ENCODE results near the gene GLDN.

Gene GLDN

DNA sequence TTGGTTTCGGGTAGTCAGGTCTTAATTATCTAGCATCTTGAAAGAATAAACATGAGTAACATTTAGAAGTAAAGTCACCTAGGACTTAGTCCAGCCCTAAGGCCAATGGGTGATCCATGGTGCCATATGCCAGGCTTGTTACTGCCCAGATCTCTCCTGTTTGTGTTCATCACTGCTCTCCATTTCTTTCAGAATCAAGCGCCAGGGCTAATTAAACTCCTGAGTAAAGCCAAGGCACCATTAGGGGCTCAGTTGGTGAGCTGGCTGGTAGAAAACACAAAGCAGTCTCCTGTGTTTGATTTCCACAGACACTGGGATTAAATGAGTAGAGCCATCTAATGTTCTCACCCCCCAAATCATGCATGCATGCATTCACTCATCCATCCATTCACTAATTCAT lies 14.4 kb upstream of the GLDN start:
- no peak for TF ChIP-seq TEAD4 (IDR thresholded peaks at IDR 0.05)
- no peak for TF ChIP-seq CREB1 (IDR thresholded peaks at IDR 0.05; ENCODE audit: low read depth)
- TF ChIP-seq RAD21 (IDR thresholded peaks at IDR 0.05; ENCODE audit: low read depth): no peak
- no peak for TF ChIP-seq TCF12 (IDR thresholded peaks at IDR 0.05; ENCODE audit: low read depth)
- no peak for TF ChIP-seq ZBTB7A (IDR thresholded peaks at IDR 0.05; ENCODE audit: low read depth)
- no peak for TF ChIP-seq CEBPB (IDR thresholded peaks at IDR 0.05)

DNA sequence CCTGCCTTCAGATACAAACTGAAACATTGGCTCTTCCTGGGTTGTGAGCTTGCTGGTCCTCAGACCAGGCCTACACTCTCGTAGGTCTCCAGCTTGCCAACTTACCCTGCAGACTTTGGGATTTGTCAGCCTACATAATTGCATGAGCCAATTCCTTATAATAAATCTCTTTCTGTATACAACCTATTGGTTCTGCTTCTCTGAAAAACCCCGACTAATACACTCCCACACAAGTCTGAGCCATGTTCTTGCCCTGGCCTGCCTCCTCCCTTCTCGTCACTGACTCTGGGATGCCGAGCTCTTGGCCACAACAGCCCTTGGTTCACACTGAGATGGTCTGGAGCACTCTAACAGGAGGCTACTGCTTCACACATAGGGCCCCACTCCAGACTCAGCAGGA lies 12.5 kb upstream of the GLDN start:
- TF ChIP-seq, protein P1, sequence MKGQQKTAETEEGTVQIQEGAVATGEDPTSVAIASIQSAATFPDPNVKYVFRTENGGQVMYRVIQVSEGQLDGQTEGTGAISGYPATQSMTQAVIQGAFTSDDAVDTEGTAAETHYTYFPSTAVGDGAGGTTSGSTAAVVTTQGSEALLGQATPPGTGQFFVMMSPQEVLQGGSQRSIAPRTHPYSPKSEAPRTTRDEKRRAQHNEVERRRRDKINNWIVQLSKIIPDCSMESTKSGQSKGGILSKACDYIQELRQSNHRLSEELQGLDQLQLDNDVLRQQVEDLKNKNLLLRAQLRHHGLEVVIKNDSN (IDR thresholded peaks at IDR 0.05): no peak
- TF ChIP-seq TAF1 (IDR thresholded peaks at IDR 0.05; ENCODE audit: low read depth) (no peak), TEAD4 (IDR thresholded peaks at IDR 0.05) (no peak), TCF12 (IDR thresholded peaks at IDR 0.05; ENCODE audit: low read depth) (no peak), EGR1 (IDR thresholded peaks at IDR 0.05) (no peak), RAD21 (IDR thresholded peaks at IDR 0.05; ENCODE audit: low read depth) (no peak), FOXM1 (IDR thresholded peaks at IDR 0.05; ENCODE audit: borderline replicate concordance, low read depth) (no peak), CEBPB (IDR thresholded peaks at IDR 0.05) (no peak), EP300 (IDR thresholded peaks at IDR 0.05; ENCODE audit: borderline replicate concordance) (no peak), CREB1 (IDR thresholded peaks at IDR 0.05; ENCODE audit: low read depth) (no peak), YY1 (IDR thresholded peaks at IDR 0.05; ENCODE audit: low read depth) (no peak)
- TF ChIP-seq, protein P2, sequence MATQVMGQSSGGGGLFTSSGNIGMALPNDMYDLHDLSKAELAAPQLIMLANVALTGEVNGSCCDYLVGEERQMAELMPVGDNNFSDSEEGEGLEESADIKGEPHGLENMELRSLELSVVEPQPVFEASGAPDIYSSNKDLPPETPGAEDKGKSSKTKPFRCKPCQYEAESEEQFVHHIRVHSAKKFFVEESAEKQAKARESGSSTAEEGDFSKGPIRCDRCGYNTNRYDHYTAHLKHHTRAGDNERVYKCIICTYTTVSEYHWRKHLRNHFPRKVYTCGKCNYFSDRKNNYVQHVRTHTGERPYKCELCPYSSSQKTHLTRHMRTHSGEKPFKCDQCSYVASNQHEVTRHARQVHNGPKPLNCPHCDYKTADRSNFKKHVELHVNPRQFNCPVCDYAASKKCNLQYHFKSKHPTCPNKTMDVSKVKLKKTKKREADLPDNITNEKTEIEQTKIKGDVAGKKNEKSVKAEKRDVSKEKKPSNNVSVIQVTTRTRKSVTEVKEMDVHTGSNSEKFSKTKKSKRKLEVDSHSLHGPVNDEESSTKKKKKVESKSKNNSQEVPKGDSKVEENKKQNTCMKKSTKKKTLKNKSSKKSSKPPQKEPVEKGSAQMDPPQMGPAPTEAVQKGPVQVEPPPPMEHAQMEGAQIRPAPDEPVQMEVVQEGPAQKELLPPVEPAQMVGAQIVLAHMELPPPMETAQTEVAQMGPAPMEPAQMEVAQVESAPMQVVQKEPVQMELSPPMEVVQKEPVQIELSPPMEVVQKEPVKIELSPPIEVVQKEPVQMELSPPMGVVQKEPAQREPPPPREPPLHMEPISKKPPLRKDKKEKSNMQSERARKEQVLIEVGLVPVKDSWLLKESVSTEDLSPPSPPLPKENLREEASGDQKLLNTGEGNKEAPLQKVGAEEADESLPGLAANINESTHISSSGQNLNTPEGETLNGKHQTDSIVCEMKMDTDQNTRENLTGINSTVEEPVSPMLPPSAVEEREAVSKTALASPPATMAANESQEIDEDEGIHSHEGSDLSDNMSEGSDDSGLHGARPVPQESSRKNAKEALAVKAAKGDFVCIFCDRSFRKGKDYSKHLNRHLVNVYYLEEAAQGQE (IDR thresholded peaks at IDR 0.05; ENCODE audit: low read depth): no peak

DNA sequence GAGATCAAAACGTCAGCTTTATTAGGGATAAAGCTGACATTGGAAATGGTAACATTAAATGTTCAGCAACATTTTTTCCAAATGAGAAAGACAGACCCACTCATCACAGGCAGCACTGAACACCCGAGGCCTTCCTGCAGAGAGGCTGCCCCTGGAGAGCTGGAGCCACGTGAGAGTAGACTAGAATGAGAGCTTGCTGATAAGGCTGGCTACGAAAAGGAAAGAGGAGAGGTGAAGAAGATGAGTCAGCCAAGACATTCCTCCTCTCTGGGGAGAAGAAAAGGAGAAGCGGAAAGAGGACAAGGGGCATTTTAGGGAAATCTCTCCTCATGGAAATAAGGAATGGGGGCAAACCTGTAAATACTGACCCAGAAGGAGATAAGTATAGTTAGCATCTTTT lies 10.3 kb upstream of the GLDN start:
- TF ChIP-seq CEBPB (IDR thresholded peaks at IDR 0.05): no peak
- no peak for TF ChIP-seq EGR1 (IDR thresholded peaks at IDR 0.05)
- TF ChIP-seq TEAD4 (IDR thresholded peaks at IDR 0.05): no peak
- TF ChIP-seq RAD21 (IDR thresholded peaks at IDR 0.05; ENCODE audit: low read depth): no peak
- no peak for TF ChIP-seq YY1 (IDR thresholded peaks at IDR 0.05; ENCODE audit: low read depth)
- TF ChIP-seq, protein P3, sequence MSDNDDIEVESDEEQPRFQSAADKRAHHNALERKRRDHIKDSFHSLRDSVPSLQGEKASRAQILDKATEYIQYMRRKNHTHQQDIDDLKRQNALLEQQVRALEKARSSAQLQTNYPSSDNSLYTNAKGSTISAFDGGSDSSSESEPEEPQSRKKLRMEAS (IDR thresholded peaks at IDR 0.05): no peak
- TF ChIP-seq FOXM1 (IDR thresholded peaks at IDR 0.05; ENCODE audit: borderline replicate concordance, low read depth): no peak
- no peak for TF ChIP-seq EP300 (IDR thresholded peaks at IDR 0.05; ENCODE audit: borderline replicate concordance)
- TF ChIP-seq, protein P1 (IDR thresholded peaks at IDR 0.05): no peak
- no peak for TF ChIP-seq ZBTB7A (IDR thresholded peaks at IDR 0.05; ENCODE audit: low read depth)
- TF ChIP-seq NFIC (IDR thresholded peaks at IDR 0.05): no peak
- no peak for TF ChIP-seq TCF12 (IDR thresholded peaks at IDR 0.05; ENCODE audit: low read depth)
- TF ChIP-seq, protein P2 (IDR thresholded peaks at IDR 0.05; ENCODE audit: low read depth): no peak
- TF ChIP-seq TAF1 (IDR thresholded peaks at IDR 0.05; ENCODE audit: low read depth): no peak

DNA sequence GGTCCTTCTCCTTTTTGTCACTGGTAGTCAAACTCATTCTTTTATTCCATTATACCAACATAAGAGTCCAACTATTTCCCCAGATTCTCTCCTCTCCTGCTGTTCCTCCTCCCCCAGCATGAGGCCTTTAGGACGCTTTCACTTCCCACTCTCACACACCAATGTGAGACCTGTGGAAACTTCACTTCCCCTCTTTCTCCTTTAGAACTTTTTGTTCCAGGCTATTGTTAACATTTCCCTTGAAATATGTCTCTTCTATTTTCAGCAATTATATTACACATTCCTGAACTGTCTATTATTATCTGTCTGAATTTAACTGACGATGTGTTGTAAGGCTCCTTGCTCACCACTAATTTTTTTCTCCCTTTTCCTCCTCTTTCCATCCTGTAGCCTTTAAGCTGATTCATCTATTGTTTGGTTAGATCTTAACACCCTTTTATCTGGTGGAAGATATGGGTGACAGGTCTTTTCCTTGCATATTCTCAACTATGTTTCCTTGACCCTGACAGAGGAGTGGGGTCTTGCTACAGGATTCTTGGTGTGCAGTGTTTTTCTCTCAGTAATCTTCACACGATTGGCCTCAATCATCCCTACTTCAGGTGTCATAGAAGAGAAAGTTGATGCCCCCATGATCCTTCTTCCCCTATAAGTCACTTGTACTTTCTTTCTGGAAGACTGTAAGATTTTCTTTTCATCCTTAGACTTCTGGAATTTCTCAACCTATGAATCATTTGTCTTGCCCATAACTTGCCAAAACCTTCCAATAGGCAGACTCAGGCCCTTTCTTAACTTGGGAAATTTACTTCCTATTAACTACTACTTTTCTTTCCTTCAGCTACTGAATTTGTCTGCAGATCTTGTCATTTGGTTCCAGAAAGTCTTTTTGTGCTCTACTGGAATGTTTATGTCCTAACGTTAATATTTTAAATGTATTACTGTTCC lies 9.0 kb upstream of the GLDN start:
- TF ChIP-seq CREB1 (IDR thresholded peaks at IDR 0.05; ENCODE audit: low read depth): no peak
- TF ChIP-seq TEAD4 (IDR thresholded peaks at IDR 0.05): no peak
- no peak for TF ChIP-seq TAF1 (IDR thresholded peaks at IDR 0.05; ENCODE audit: low read depth)
- TF ChIP-seq, protein P2 (IDR thresholded peaks at IDR 0.05; ENCODE audit: low read depth): no peak
- TF ChIP-seq, protein P1 (IDR thresholded peaks at IDR 0.05): no peak
- TF ChIP-seq ZBTB7A (IDR thresholded peaks at IDR 0.05; ENCODE audit: low read depth): no peak
- no peak for TF ChIP-seq TCF12 (IDR thresholded peaks at IDR 0.05; ENCODE audit: low read depth)
- TF ChIP-seq YY1 (IDR thresholded peaks at IDR 0.05; ENCODE audit: low read depth): no peak
- TF ChIP-seq CEBPB (IDR thresholded peaks at IDR 0.05): no peak
- no peak for TF ChIP-seq FOXM1 (IDR thresholded peaks at IDR 0.05; ENCODE audit: borderline replicate concordance, low read depth)
- TF ChIP-seq EP300 (IDR thresholded peaks at IDR 0.05; ENCODE audit: borderline replicate concordance): no peak
- no peak for TF ChIP-seq EGR1 (IDR thresholded peaks at IDR 0.05)
- TF ChIP-seq, protein P3 (IDR thresholded peaks at IDR 0.05): no peak
- TF ChIP-seq RAD21 (IDR thresholded peaks at IDR 0.05; ENCODE audit: low read depth): no peak
- TF ChIP-seq NFIC (IDR thresholded peaks at IDR 0.05): no peak

Data from Ishikawa (cell line).